ENCODE results near the gene PPP1R3E. TPM values are rescaled to one million over a fixed set of nuclear protein-coding genes. Genes with fewer than 3 reads are reported as not detected.

PPP1R3E gene
- total and polyA plus RNA-seq, 2 of the 13 experiments (the other 11 are each of a cell fraction or from before 2014, with no cell fraction given) = 16.5 to 26.5 TPM

GRCh38 chr14:23306412-23307145 lies 3.9 kb upstream of the PPP1R3E start, which contains the start of gene BCL2L2 (continued):
- TF ChIP-seq ZNF552 (CRISPR knock-in tag; IDR thresholded peaks at IDR 0.05; ENCODE audit: borderline replicate concordance) = peak; percentile 81
- TF ChIP-seq MEIS1 (CRISPR knock-in tag; IDR thresholded peaks at IDR 0.05; ENCODE audit: borderline replicate concordance) = peak; percentile 95
- TF ChIP-seq GMEB1 (CRISPR knock-in tag; IDR thresholded peaks at IDR 0.05; ENCODE audit: borderline replicate concordance) = peak; percentile 92
- TF ChIP-seq IKZF4 (CRISPR knock-in tag; IDR thresholded peaks at IDR 0.05; ENCODE audit: borderline replicate concordance, low read depth, not compliant biosample characterization) = peak; percentile 96
- TF ChIP-seq THRA (CRISPR knock-in tag; IDR thresholded peaks at IDR 0.05; ENCODE audit: borderline replicate concordance) = peak; percentile 74
- peak in 1 of 2 experiments; percentile 37; a peak in 1 of 4 replicates for TF ChIP-seq MAFK (conservative IDR thresholded peaks at IDR 0.05 in 1 of 2, IDR thresholded peaks at IDR 0.05 in 1 of 2; ENCODE audit: low read length in 2 of 2)
- TF ChIP-seq MED8 (CRISPR knock-in tag; IDR thresholded peaks at IDR 0.05; ENCODE audit: insufficient replicate concordance) = peak; percentile 96
- TF ChIP-seq ZSCAN25 (CRISPR knock-in tag; IDR thresholded peaks at IDR 0.05) = peak; percentile 94
- TF ChIP-seq CCAR2 (optimal IDR thresholded peaks at IDR 0.05; ENCODE audit: low read depth, low read length) = peak; percentile 90
- TF ChIP-seq CERS6 (CRISPR knock-in tag; IDR thresholded peaks at IDR 0.05) = no peak
- peak; percentile 84 for TF ChIP-seq TEAD3 (CRISPR knock-in tag; optimal IDR thresholded peaks at IDR 0.05; ENCODE audit: borderline replicate concordance)
- TF ChIP-seq PATZ1 (CRISPR knock-in tag; IDR thresholded peaks at IDR 0.05) = peak; percentile 96
- peak; percentile 16; the same call in 1 of the 2 replicates for TF ChIP-seq TRAFD1 (CRISPR knock-in tag; IDR thresholded peaks at IDR 0.05; ENCODE audit: borderline replicate concordance)
- TF ChIP-seq HDAC6 (IDR thresholded peaks at IDR 0.05; ENCODE audit: low read depth, low read length) = no peak
- TF ChIP-seq DPF2 (CRISPR knock-in tag; IDR thresholded peaks at IDR 0.05; ENCODE audit: borderline replicate concordance, low read depth) = no peak
- peak; percentile 95 for TF ChIP-seq PPARG (CRISPR knock-in tag; conservative IDR thresholded peaks at IDR 0.05)
- TF ChIP-seq KDM3A (CRISPR knock-in tag; IDR thresholded peaks at IDR 0.05; ENCODE audit: low read depth) = peak; percentile 92
- TF ChIP-seq SMAD1 (CRISPR knock-in tag; IDR thresholded peaks at IDR 0.05; ENCODE audit: borderline replicate concordance, low read depth) = peak; percentile 92; the same call in 1 of the 2 replicates
- TF ChIP-seq ZNF17 (CRISPR knock-in tag; IDR thresholded peaks at IDR 0.05) = no peak
- TF ChIP-seq RFX3 (CRISPR knock-in tag; IDR thresholded peaks at IDR 0.05) = peak; percentile 43; the same call in 1 of the 2 replicates
- TF ChIP-seq STAG1 (CRISPR knock-in tag; IDR thresholded peaks at IDR 0.05) = no peak
